K562 (cell line): Measurements from ENCODE around the gene CNTN5. TPM values are rescaled to one million over a fixed set of nuclear protein-coding genes. Genes with fewer than 3 reads are reported as not detected.

Experiments
- ATAC-seq: fragments of 200-7000 bp; cut with Tn5 transposase; 3 replicates; pipeline ENCODE4 v1.9.1; 2020; ENCODE audit warnings: moderate library complexity
- BruUV-seq: library from RNA; stranded (reverse); fragments of 400-500 nt; replicated peaks from 2 replicates; lab custom pipeline; 2021; lab: Mats Ljungman, UMichigan
- CTCF ChIA-PET: fragments of 300-600 bp; formaldehyde crosslinking; extraction: SDS; loops from one replicate; lab custom pipeline; 2021; ENCODE audit warnings: low intra/inter-chr PET ratio; lab: Yijun Ruan, JAX
- POLR2A ChIA-PET: fragments of 300-600, 350-650 bp; sonication (Branson Sonifier 250); formaldehyde crosslinking; extraction: SDS; loops from one replicate; lab custom pipeline; 2021; ENCODE audit warnings: antibody characterized with exemption, inconsistent platforms; lab: Yijun Ruan, JAX
- DNase-seq, 4 experiments: peaks; one replicate each; pipeline versions ENCODE4 v3.0.0 to v3.0.0-alpha.2; 2011 to 2018; ENCODE audit warnings: low spot score in 3 of 4, mixed read lengths in 3 of 4; ENCODE audit errors: extremely low read depth in 1 of 4
- FAIRE-seq: peaks from 2 replicates; lab custom pipeline; 2011; peaks lifted over from hg19 to GRCh38; lab: Jason Lieb, UNC
- H2AFZ ChIP-seq: 2 replicates; pipeline ENCODE4 v1.6.0; 2011; ENCODE audit warnings: low read depth, low read length, control low read depth, inconsistent platforms
- H3K27ac ChIP-seq: fragments of 200-600 bp; 3 replicates; pipeline ENCODE4 v1.8.0; 2011; ENCODE audit warnings: low read depth, mild to moderate bottlenecking, control low read depth, inconsistent platforms, low read length, moderate library complexity, mixed read lengths; ENCODE audit errors: extremely low read depth
- H3K27me3 ChIP-seq, 2 experiments: fragments of 300-600 bp in 1 of 2; 2 replicates in 1 of 2; 3 replicates in 1 of 2; pipeline versions ENCODE4 v1.6.0 to v1.8.0; 2011; ENCODE audit warnings: inconsistent platforms in 2 of 2, low read length in 2 of 2, mild to moderate bottlenecking in 1 of 2, mixed read lengths in 1 of 2, moderate library complexity in 1 of 2; ENCODE audit not compliant: control insufficient read depth in 2 of 2, insufficient read depth in 2 of 2
- H3K36me3 ChIP-seq: fragments of 300-600 bp; 3 replicates; pipeline ENCODE4 v1.8.0; 2011; ENCODE audit warnings: mild to moderate bottlenecking, low read length, inconsistent platforms; ENCODE audit not compliant: control insufficient read depth, insufficient read depth
- H3K4me1 ChIP-seq, 2 experiments: fragments of 200-600 bp in 1 of 2; replicated peaks in 1 of 2; 2 replicates in 1 of 2; 3 replicates in 1 of 2; pipeline versions ENCODE4 v1.5.1 to v1.8.0; 2011; ENCODE audit warnings: inconsistent platforms in 2 of 2, low read length in 2 of 2, mild to moderate bottlenecking in 1 of 2, mixed read lengths in 1 of 2, moderate library complexity in 1 of 2; ENCODE audit not compliant: control insufficient read depth in 2 of 2, insufficient read depth in 2 of 2
- H3K4me2 ChIP-seq: 2 replicates; pipeline ENCODE4 v1.6.1; 2011; ENCODE audit warnings: low read length, control low read depth, inconsistent platforms, mixed read lengths; ENCODE audit not compliant: insufficient read depth
- H3K4me3 ChIP-seq: fragments of 200-600 bp; sonication (generic), shearing (Covaris generic); 2 replicates; pipeline ENCODE4 v1.5.1; 2016; ENCODE audit warnings: control low read depth, inconsistent platforms
- H3K79me2 ChIP-seq: fragments of 200-600 bp; 3 replicates; pipeline ENCODE4 v1.8.0; 2011; ENCODE audit warnings: low read length, inconsistent platforms; ENCODE audit not compliant: control insufficient read depth, insufficient read depth
- H3K9ac ChIP-seq, 2 experiments: 2 replicates each; pipeline versions ENCODE4 v1.6.0 to v1.6.1; 2011; ENCODE audit warnings: low read depth in 2 of 2, low read length in 2 of 2, control low read depth in 1 of 2, inconsistent platforms in 1 of 2, mild to moderate bottlenecking in 1 of 2, mixed read lengths in 1 of 2; ENCODE audit not compliant: insufficient read depth in 1 of 2
- H3K9me1 ChIP-seq: one replicate; pipeline ENCODE4 v1.6.0; 2011; ENCODE audit warnings: inconsistent platforms, mild to moderate bottlenecking, low read length, moderate library complexity; ENCODE audit not compliant: control insufficient read depth, insufficient read depth
- H3K9me3 ChIP-seq: replicated peaks from 2 replicates; pipeline ENCODE4 v1.5.1; 2011; ENCODE audit warnings: low read depth, low read length, inconsistent platforms; ENCODE audit not compliant: control insufficient read depth, insufficient read depth
- H4K20me1 ChIP-seq: replicated peaks from 2 replicates; pipeline ENCODE4 v1.6.1; 2011; ENCODE audit warnings: low read length, inconsistent platforms, mixed read lengths; ENCODE audit not compliant: control insufficient read depth, insufficient read depth
- ESRRA ChIP-seq: fragments of 450-650 bp; IDR thresholded peaks from 2 replicates; pipeline ENCODE4 v1.6.1; 2014; ENCODE audit warnings: low read depth, mild to moderate bottlenecking, moderate library complexity, borderline replicate concordance
- FOXJ3 ChIP-seq: sonication (generic); formaldehyde crosslinking; IDR thresholded peaks from 2 replicates; pipeline ENCODE4 v1.4.0; 2020; ENCODE audit warnings: mild to moderate bottlenecking, missing genetic modification reagents
- HCFC1 ChIP-seq: IDR thresholded peaks from 2 replicates; pipeline ENCODE4 v1.6.1; 2012; ENCODE audit warnings: low read depth, low read length, improper control_type of control experiment
- JUN ChIP-seq, 2 experiments: sonication (generic) in 1 of 2; formaldehyde crosslinking in 1 of 2; IDR thresholded peaks; 2 replicates each; pipeline versions ENCODE4 v1.6.1 to v1.8.0; 2012 to 2022; ENCODE audit warnings: borderline replicate concordance in 2 of 2, mild to moderate bottlenecking in 2 of 2, improper control_type of control experiment in 1 of 2, low read depth in 1 of 2, low read length in 1 of 2, missing genetic modification reagents in 1 of 2
- NCOA1 ChIP-seq: fragments of 450-650 bp; IDR thresholded peaks from 2 replicates; pipeline ENCODE4 v1.6.1; 2016; ENCODE audit warnings: low read depth
- NR4A1 ChIP-seq, 2 experiments: fragments of 250-450 bp in 1 of 2; fragments of 450-650 bp in 1 of 2; sonication (Bioruptor Pico) in 1 of 2; IDR thresholded peaks; 2 replicates each; pipeline versions ENCODE4 v1.4.0 to v1.6.1; 2016 to 2020; ENCODE audit warnings: mild to moderate bottlenecking in 2 of 2, missing compliant biosample characterization in 1 of 2, missing genetic modification characterization in 1 of 2, moderate library complexity in 1 of 2
- RB1 ChIP-seq: fragments of 450-650 bp; IDR thresholded peaks from 2 replicates; pipeline ENCODE4 v1.6.1; 2017; ENCODE audit warnings: low read depth, mild to moderate bottlenecking
- TBL1XR1 ChIP-seq, 2 experiments: IDR thresholded peaks; 2 replicates each; pipeline ENCODE4 v1.6.1; 2012; ENCODE audit warnings: improper control_type of control experiment in 2 of 2, low read length in 2 of 2, mild to moderate bottlenecking in 1 of 2
- ZNF766 ChIP-seq: fragments of 200-800 bp; sonication (Bioruptor generic); conservative IDR thresholded peaks from 2 replicates; pipeline ENCODE4 v1.6.1; 2016; ENCODE audit warnings: missing genetic modification characterization, missing compliant biosample characterization
- WGBS: fragments of 100-300 bp; shearing (Covaris generic); methylation state at CpG from one replicate; pipeline ENCODE4 v1.1.6; 2016; ENCODE audit warnings: low coverage, mixed read lengths; ENCODE audit not compliant: insufficient coverage; ENCODE audit errors: missing lambda C conversion rate; 5-methylcytosine and 5-hydroxymethylcytosine counted together
- in situ Hi-C: fragments of 300-500 bp; cut with MboI; formaldehyde crosslinking; loops from 4 replicates; pipeline ENCODE4 v1.15.0; 2018; ENCODE audit warnings: inconsistent platforms, mixed read lengths
- intact Hi-C: fragments of 100-400 bp; cut with micrococcal nuclease; formaldehyde crosslinking; loops from 2 replicates; pipeline ENCODE4 v1.14.2; 2022
- polyA plus RNA-seq, 8 experiments: library from polyadenylated mRNA; depleted of rRNA in 4 of 8; stranded (reverse) in 5 of 8; unstranded in 3 of 8; fragments of >200 nt; fragmentation: Nextera tagmentation in 2 of 8; fragmentation: Illumina TruSeq in 1 of 8; extraction: Ambion mirVana in 2 of 8; extraction: Trizol in 1 of 8; gene quantifications; 2 replicates each; pipeline versions ENCODE4 v1.2.1 to v1.2.3, GENCODE V29; 2011 to 2014; ENCODE audit warnings: inconsistent platforms in 1 of 8, missing spikeins in 1 of 8
- total RNA-seq, 7 experiments: library from RNA; depleted of rRNA in 6 of 7; stranded (reverse); fragments of >200 nt in 6 of 7; fragmentation: Illumina TruSeq in 2 of 7; extraction: Trizol in 2 of 7; gene quantifications; 2 replicates each; pipeline versions ENCODE4 v1.2.1 to v1.2.3, GENCODE V29; 2011 to 2021; ENCODE audit warnings: low replicate concordance in 1 of 7
- TF ChIP-seq, protein P1 (sequence below): fragments of 450-650 bp; IDR thresholded peaks from one replicate; pipeline ENCODE4 v1.6.1; 2018; ENCODE audit warnings: mild to moderate bottlenecking, moderate library complexity; ENCODE audit not compliant: partially characterized antibody

Gene CNTN5
- total and polyA plus RNA-seq, 9 of the 15 experiments (the other 6 are each of a cell fraction or from before 2014, with no cell fraction given), result 0.03 TPM; not detected in 8

DNA sequence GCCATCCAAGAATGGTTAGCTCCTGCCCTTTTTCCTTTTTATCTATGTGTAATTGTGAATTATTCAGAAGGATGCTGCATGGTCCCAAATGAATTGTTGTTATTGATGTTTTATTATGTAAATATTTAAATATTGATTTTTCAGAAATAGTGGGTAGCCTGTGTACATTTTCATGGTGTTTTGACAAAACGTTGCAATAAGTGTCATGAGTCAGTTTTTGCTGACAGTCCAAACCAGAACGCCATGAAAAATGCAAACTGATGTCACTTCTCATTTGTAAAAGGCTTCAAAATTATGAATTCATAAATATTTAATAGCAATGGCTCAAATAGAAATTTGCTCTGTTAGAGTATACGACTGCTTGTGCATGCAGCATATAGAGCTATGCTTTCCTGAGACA is 422.5 kb downstream of the CNTN5 start:
- H3K79me2 ChIP-seq, result no peaks in the 10 kb centered on the region
- H3K4me1 ChIP-seq, result no peaks in the 10 kb centered on the region
- no peaks in the 10 kb centered on the region for H3K9me3 ChIP-seq
- H3K27ac ChIP-seq, result no peak overlapping the region
- no peak overlapping the region for H3K9ac ChIP-seq
- H3K4me2 ChIP-seq, result no peak overlapping the region
- POLR2A ChIA-PET, result no interaction called here
- TF ChIP-seq RB1 (no peak), NR4A1 (CRISPR knock-in tag; IDR thresholded peaks at IDR 0.05) (no peak), NR4A1 (tag; IDR thresholded peaks at IDR 0.05) (no peak), FOXJ3 (CRISPR knock-in tag) (no peak), TBL1XR1 (IDR thresholded peaks at IDR 0.05; ENCODE audit: low read length in 2 of 2) (no peak), JUN (IDR thresholded peaks at IDR 0.05; ENCODE audit: borderline replicate concordance, low read depth, low read length) (no peak), JUN (CRISPR knock-in tag; IDR thresholded peaks at IDR 0.05; ENCODE audit: borderline replicate concordance) (no peak), ESRRA (no peak), NCOA1 (no peak), HCFC1 (no peak), ZNF766 (CRISPR knock-in tag) (no peak)
- TF ChIP-seq, protein P1, sequence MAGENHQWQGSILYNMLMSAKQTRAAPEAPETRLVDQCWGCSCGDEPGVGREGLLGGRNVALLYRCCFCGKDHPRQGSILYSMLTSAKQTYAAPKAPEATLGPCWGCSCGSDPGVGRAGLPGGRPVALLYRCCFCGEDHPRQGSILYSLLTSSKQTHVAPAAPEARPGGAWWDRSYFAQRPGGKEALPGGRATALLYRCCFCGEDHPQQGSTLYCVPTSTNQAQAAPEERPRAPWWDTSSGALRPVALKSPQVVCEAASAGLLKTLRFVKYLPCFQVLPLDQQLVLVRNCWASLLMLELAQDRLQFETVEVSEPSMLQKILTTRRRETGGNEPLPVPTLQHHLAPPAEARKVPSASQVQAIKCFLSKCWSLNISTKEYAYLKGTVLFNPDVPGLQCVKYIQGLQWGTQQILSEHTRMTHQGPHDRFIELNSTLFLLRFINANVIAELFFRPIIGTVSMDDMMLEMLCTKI, result no peak
- WGBS, result 2% methylated on average over 3 of the region's 3 CpGs
- FAIRE-seq (no peak), DNase-seq (no peak), ATAC-seq (no peak)
- H3K27me3 ChIP-seq, result no peaks in the 10 kb centered on the region
- H2AFZ ChIP-seq, result no peak overlapping the region
- intact Hi-C loops, result no loop called here
- no peaks in the 10 kb centered on the region for H3K9me1 ChIP-seq
- no peaks in the 10 kb centered on the region for H4K20me1 ChIP-seq
- CTCF ChIA-PET, result no interaction called here
- H3K36me3 ChIP-seq, result no peaks in the 10 kb centered on the region
- H3K4me3 ChIP-seq, result no peak overlapping the region
- in situ Hi-C loops, result no loop called here
- no TSS peak for BruUV-seq
